Neural cell (in vitro differentiated cells): ENCODE measurements around the gene RAC2. TPM values are rescaled to one million over a fixed set of nuclear protein-coding genes. Genes with fewer than 3 reads are reported as not detected.
"Not testable (repeated sequence)": the region's sequence is repeated elsewhere in the genome, so short reads cannot be mapped to it uniquely, and the experiment has no call there.

Experiments
- H2AFZ ChIP-seq: fragments of 200-600, 300-800 bp; sonication (generic), shearing (Covaris generic); 2 replicates; pipeline ENCODE4 v1.6.0; 2014; ENCODE audit warnings: low read depth, mild to moderate bottlenecking, antibody characterized with exemption, low read length, moderate library complexity
- H3F3A ChIP-seq: fragments of 200-600 bp; shearing (Covaris generic); 2 replicates; pipeline ENCODE4 v1.6.1; 2016; ENCODE audit warnings: mild to moderate bottlenecking, moderate library complexity, mixed read lengths, antibody characterized with exemption, low read length; ENCODE audit not compliant: insufficient read depth, poor library complexity, severe bottlenecking
- H3K27ac ChIP-seq: fragments of 200-600, 300-800 bp; sonication (generic), shearing (Covaris generic); 2 replicates; pipeline ENCODE4 v1.5.1; 2014; ENCODE audit warnings: mild to moderate bottlenecking, low read length, moderate library complexity
- H3K27me3 ChIP-seq: fragments of 300-800, 200-600 bp; sonication (generic), shearing (Covaris generic); 2 replicates; pipeline ENCODE4 v1.6.0; 2014; ENCODE audit warnings: mild to moderate bottlenecking, low read depth, low read length, moderate library complexity; ENCODE audit not compliant: insufficient read depth
- H3K36me3 ChIP-seq: fragments of 300-800, 200-600 bp; sonication (generic), shearing (Covaris generic); 2 replicates; pipeline ENCODE4 v1.5.1; 2014; ENCODE audit warnings: mild to moderate bottlenecking, antibody characterized with exemption, low read length, moderate library complexity; ENCODE audit not compliant: insufficient read depth
- H3K4me2 ChIP-seq: fragments of 300-800, 200-600 bp; sonication (generic), shearing (Covaris generic); 2 replicates; pipeline ENCODE4 v1.6.0; 2014; ENCODE audit warnings: mild to moderate bottlenecking, low read length
- H3K4me3 ChIP-seq: fragments of 300-800, 200-600 bp; sonication (generic), shearing (Covaris generic); 2 replicates; pipeline ENCODE4 v1.5.1; 2014; ENCODE audit warnings: mild to moderate bottlenecking, low read length, moderate library complexity
- H3K79me2 ChIP-seq: fragments of 200-600 bp; shearing (Covaris generic); replicated peaks from 2 replicates; pipeline ENCODE4 v1.6.0; 2014; ENCODE audit warnings: mild to moderate bottlenecking, low read length, moderate library complexity; ENCODE audit not compliant: insufficient read depth
- H3K9ac ChIP-seq: fragments of 300-800, 200-600 bp; sonication (generic), shearing (Covaris generic); 2 replicates; pipeline ENCODE4 v1.6.1; 2016; ENCODE audit warnings: mild to moderate bottlenecking, low read length, mixed read lengths
- H3K9me2 ChIP-seq: fragments of 200-600 bp; shearing (Covaris generic); 2 replicates; pipeline ENCODE4 v1.6.1; 2016; ENCODE audit warnings: mild to moderate bottlenecking, low read length, mixed read lengths; ENCODE audit not compliant: insufficient read depth
- H3K9me3 ChIP-seq: fragments of 200-600, 300-800 bp; sonication (generic), shearing (Covaris generic); 2 replicates; pipeline ENCODE4 v1.6.1; 2016; ENCODE audit warnings: mild to moderate bottlenecking, mixed run types, low read length, moderate library complexity, mixed read lengths
- H4K20me1 ChIP-seq: fragments of 200-600 bp; shearing (Covaris generic); 2 replicates; pipeline ENCODE4 v1.6.1; 2016; ENCODE audit warnings: mild to moderate bottlenecking, mixed run types; ENCODE audit not compliant: insufficient read depth
- CTCF ChIP-seq: fragments of 450-650 bp; IDR thresholded peaks from 2 replicates; pipeline ENCODE4 v1.5.1; 2014; ENCODE audit warnings: antibody characterized with exemption, mild to moderate bottlenecking, moderate library complexity; ENCODE audit not compliant: poor library complexity, severe bottlenecking
- EP300 ChIP-seq: fragments of 450-650 bp; conservative IDR thresholded peaks from 2 replicates; pipeline ENCODE4 v1.6.1; 2014; ENCODE audit warnings: antibody characterized with exemption, mild to moderate bottlenecking, moderate library complexity; ENCODE audit not compliant: poor library complexity, severe bottlenecking
- EZH2 ChIP-seq: fragments of 200-600, 300-800 bp; shearing (Covaris generic), sonication (generic); IDR thresholded peaks from 2 replicates; pipeline ENCODE4 v1.6.1; 2014; ENCODE audit warnings: antibody characterized with exemption, low read length, borderline replicate concordance, mild to moderate bottlenecking; ENCODE audit not compliant: insufficient read depth, poor library complexity, severe bottlenecking
- MXI1 ChIP-seq: fragments of 450-650 bp; conservative IDR thresholded peaks from 2 replicates; pipeline ENCODE4 v1.6.1; 2014; ENCODE audit warnings: antibody characterized with exemption, mild to moderate bottlenecking; ENCODE audit not compliant: poor library complexity, severe bottlenecking
- POLR2AphosphoS5 ChIP-seq: IDR thresholded peaks from 2 replicates; pipeline ENCODE4 v1.6.1; 2012
- RAD21 ChIP-seq: fragments of 450-650 bp; conservative IDR thresholded peaks from 2 replicates; pipeline ENCODE4 v1.6.1; 2014; ENCODE audit warnings: antibody characterized with exemption, mild to moderate bottlenecking, moderate library complexity
- REST ChIP-seq: IDR thresholded peaks from 2 replicates; pipeline ENCODE4 v1.6.1; 2012; ENCODE audit warnings: borderline replicate concordance
- SMC3 ChIP-seq: fragments of 450-650 bp; conservative IDR thresholded peaks from 2 replicates; pipeline ENCODE4 v1.6.1; 2014; ENCODE audit warnings: antibody characterized with exemption, mild to moderate bottlenecking, moderate library complexity; ENCODE audit not compliant: poor library complexity
- TAF1 ChIP-seq: IDR thresholded peaks from 2 replicates; pipeline ENCODE4 v1.6.1; 2012; ENCODE audit warnings: low read depth
- polyA plus RNA-seq: library from polyadenylated mRNA; depleted of rRNA; stranded (reverse); fragments of >200 nt; gene quantifications from 2 replicates; pipeline ENCODE4 v1.2.3, GENCODE V29; 2014

Gene RAC2
- polyA plus RNA-seq, 1 donor from 2014 or later = not detected

- TF ChIP-seq TAF1 = no peak
- no peak for TF ChIP-seq SMC3
- no peak for TF ChIP-seq EZH2
- no peak for TF ChIP-seq CTCF
- TF ChIP-seq EP300 = no peak
- TF ChIP-seq POLR2AphosphoS5 = no peak
- no peak for TF ChIP-seq REST
- no peak for TF ChIP-seq MXI1
- no peak for TF ChIP-seq RAD21
- Histone ChIP-seq H2AFZ (no peak overlapping the region), H3K9me3 (no peaks in the 10 kb centered on the region), H3K79me2 (no peaks in the 10 kb centered on the region), H3K9ac (no peak overlapping the region), H3K4me3 (no peak overlapping the region), H4K20me1 (no peaks in the 10 kb centered on the region), H3K27ac (no peak overlapping the region), H3K36me3 (no peaks in the 10 kb centered on the region), H3K9me2 (no peaks in the 10 kb centered on the region), H3K4me2 (no peak overlapping the region), H3F3A (no peaks in the 10 kb centered on the region), H3K27me3 (no peaks in the 10 kb centered on the region)
Measured at GRCh38 chr22:37202001-37202555, 42.0 kb downstream of the RAC2 start.

GRCh38 chr22:37201443-37201820 lies 42.6 kb downstream of the RAC2 start:
- H3K9me3 ChIP-seq, H3K36me3 ChIP-seq, H3K9me2 ChIP-seq, H3K9ac ChIP-seq, H3K4me3 ChIP-seq, H3F3A ChIP-seq, H4K20me1 ChIP-seq, H3K27ac ChIP-seq, H3K4me2 ChIP-seq, H3K79me2 ChIP-seq, H2AFZ ChIP-seq, H3K27me3 ChIP-seq: not testable (repeated sequence)

- H2AFZ ChIP-seq = peak overlapping the region; percentile 60
- H3K79me2 ChIP-seq = no peaks in the 10 kb centered on the region
- no peaks in the 10 kb centered on the region for H3K27me3 ChIP-seq
- H3K9me3 ChIP-seq = no peaks in the 10 kb centered on the region
- H3F3A ChIP-seq = no peaks in the 10 kb centered on the region
- peak overlapping the region; percentile 73 for H3K4me3 ChIP-seq
- H3K9ac ChIP-seq = peak overlapping the region; percentile 47
- H3K9me2 ChIP-seq = no peaks in the 10 kb centered on the region
- H3K36me3 ChIP-seq = no peaks in the 10 kb centered on the region
- no peak overlapping the region for H3K27ac ChIP-seq
- TF ChIP-seq POLR2AphosphoS5 (no peak), EP300 (no peak), MXI1 (no peak), EZH2 (no peak), CTCF (no peak), TAF1 (no peak), REST (no peak), RAD21 (no peak), SMC3 (no peak)
- H4K20me1 ChIP-seq = no peaks in the 10 kb centered on the region
- no peak overlapping the region for H3K4me2 ChIP-seq
Measured at GRCh38 chr22:37199760-37200108, 44.3 kb downstream of the RAC2 start.
